ENCODE measurements around the gene C6orf136.
"Not testable (repeated sequence)": the region's sequence is repeated elsewhere in the genome, so short reads cannot be mapped to it uniquely, and the experiment has no call there.

C6orf136 gene

GRCh38 chr6:30657922-30658321, 11.0 kb downstream of the C6orf136 start:
- DNase-seq (ENCODE audit: low spot score) = not testable (repeated sequence)

GRCh38 chr6:30664994-30665767, 18.2 kb downstream of the C6orf136 start:
- no peak for DNase-seq (ENCODE audit: low spot score)

GRCh38 chr6:30666300-30666699, 19.4 kb downstream of the C6orf136 start:
- not testable (repeated sequence) for DNase-seq (ENCODE audit: low spot score)

- no peak for DNase-seq (ENCODE audit: low spot score)
Measured at GRCh38 chr6:30670760-30671527, 24.0 kb downstream of the C6orf136 start.

- DNase-seq (ENCODE audit: low spot score) = peak; percentile 87
Measured at GRCh38 chr6:30672445-30673253, 25.7 kb downstream of the C6orf136 start, which contains the start of gene DHX16. Gene DHX16, minus strand, starts transcription at chr6:30673006. Its CDS starts 165 bp downstream, at chr6:30672841.

GRCh38 chr6:30676660-30677285, 29.8 kb downstream of the C6orf136 start:
- no peak for DNase-seq (ENCODE audit: low spot score)

- DNase-seq (ENCODE audit: low spot score) = peak; percentile 91
Measured at GRCh38 chr6:30678964-30679726, 32.2 kb downstream of the C6orf136 start.

- DNase-seq (ENCODE audit: low spot score) = no peak
Measured at GRCh38 chr6:30679765-30680535, 33.0 kb downstream of the C6orf136 start.

- no peak for DNase-seq (ENCODE audit: low spot score)
Measured at GRCh38 chr6:30681766-30682142, 34.8 kb downstream of the C6orf136 start.

- DNase-seq (ENCODE audit: low spot score) = no peak
Measured at GRCh38 chr6:30682143-30683117, 35.5 kb downstream of the C6orf136 start.

- no peak for DNase-seq (ENCODE audit: low spot score)
Measured at GRCh38 chr6:30683183-30683979, 36.4 kb downstream of the C6orf136 start.

- DNase-seq (ENCODE audit: low spot score) = no peak
Measured at GRCh38 chr6:30683980-30684338, 37.0 kb downstream of the C6orf136 start.

GRCh38 chr6:30684386-30685156, 37.6 kb downstream of the C6orf136 start:
- no peak for DNase-seq (ENCODE audit: low spot score)

GRCh38 chr6:30685157-30686008, 38.5 kb downstream of the C6orf136 start:
- DNase-seq (ENCODE audit: low spot score) = no peak

GRCh38 chr6:30686009-30686907, 39.3 kb downstream of the C6orf136 start, which contains the start of gene PPP1R18:
Gene PPP1R18, minus strand, starts transcription at chr6:30686645. Its CDS starts 627 bp downstream, at chr6:30686018.
- peak; percentile 74 for DNase-seq (ENCODE audit: low spot score)

Data from D341Med (cell line).